GM12873 (cell line): ENCODE results near the gene TMEM95.

ENCODE experiments used
- TF ChIP-seq, protein P1 (sequence below): IDR thresholded peaks from 2 replicates; pipeline ENCODE4 v1.5.1; 2012; ENCODE audit warnings: low read depth, mild to moderate bottlenecking, moderate library complexity, low read length, control low read depth; ENCODE audit not compliant: insufficient read depth; ENCODE audit errors: missing control alignments

TMEM95 gene

DNA sequence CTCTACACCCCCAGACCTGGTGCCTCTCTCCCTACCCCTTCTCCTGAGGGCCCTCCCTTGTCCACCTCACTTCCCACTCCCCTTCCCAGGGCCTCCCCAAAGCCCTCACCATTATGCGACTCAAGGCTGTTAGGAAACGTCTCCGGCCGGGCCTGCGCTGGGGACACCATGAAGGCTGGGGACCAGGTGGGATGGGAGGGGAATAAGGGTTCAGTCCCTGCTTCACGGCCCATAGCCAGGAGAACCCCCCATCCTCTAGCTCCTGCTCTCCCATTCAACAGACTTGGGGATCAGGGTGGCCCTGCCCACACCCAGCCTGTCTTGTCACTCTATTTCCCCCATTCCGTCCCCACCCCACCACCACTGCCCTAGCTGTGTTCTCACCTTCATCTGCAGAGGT, 27.9 kb upstream of the TMEM95 start:
- TF ChIP-seq, protein P1, sequence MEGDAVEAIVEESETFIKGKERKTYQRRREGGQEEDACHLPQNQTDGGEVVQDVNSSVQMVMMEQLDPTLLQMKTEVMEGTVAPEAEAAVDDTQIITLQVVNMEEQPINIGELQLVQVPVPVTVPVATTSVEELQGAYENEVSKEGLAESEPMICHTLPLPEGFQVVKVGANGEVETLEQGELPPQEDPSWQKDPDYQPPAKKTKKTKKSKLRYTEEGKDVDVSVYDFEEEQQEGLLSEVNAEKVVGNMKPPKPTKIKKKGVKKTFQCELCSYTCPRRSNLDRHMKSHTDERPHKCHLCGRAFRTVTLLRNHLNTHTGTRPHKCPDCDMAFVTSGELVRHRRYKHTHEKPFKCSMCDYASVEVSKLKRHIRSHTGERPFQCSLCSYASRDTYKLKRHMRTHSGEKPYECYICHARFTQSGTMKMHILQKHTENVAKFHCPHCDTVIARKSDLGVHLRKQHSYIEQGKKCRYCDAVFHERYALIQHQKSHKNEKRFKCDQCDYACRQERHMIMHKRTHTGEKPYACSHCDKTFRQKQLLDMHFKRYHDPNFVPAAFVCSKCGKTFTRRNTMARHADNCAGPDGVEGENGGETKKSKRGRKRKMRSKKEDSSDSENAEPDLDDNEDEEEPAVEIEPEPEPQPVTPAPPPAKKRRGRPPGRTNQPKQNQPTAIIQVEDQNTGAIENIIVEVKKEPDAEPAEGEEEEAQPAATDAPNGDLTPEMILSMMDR, result no peak

DNA sequence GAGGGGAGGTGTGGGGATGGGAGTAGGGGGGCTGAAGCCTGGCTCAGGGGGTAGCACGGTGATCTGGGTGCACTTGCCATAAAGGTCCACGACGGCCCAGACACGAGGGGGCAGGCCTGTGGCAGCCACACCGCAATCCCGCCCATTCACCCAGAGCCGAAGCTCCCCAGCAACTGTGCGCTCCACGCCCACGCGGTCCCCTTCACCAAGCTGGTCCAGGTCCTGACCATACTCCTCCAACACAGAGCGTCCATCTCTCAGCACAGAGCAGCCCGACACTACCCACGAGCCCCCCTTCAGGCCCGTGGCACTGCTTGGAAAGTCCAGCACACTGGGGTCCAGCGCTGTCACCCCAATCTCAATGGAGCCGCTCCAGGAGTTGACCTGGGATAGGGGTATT, 27.5 kb upstream of the TMEM95 start:
- TF ChIP-seq, protein P1, result no peak

DNA sequence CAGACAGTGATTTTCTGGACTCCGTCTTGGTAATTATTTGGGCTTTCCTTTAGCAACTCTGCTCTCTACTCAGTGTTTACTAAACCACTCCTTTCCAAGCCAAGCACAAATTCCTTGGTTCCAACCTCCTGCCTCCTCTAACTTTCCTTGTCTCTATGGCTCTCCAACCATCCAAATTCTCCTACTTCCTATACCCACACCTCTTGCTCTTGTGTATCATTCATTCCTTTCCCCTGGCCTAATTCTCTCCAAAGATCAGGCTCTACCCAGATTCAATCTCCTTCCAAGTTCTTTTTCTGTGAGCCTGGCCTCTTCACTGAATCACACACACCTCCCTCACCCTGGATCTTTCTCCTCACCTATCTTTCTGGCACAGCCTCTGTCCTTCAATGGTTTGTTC, 26.9 kb upstream of the TMEM95 start:
- TF ChIP-seq, protein P1, result no peak

DNA sequence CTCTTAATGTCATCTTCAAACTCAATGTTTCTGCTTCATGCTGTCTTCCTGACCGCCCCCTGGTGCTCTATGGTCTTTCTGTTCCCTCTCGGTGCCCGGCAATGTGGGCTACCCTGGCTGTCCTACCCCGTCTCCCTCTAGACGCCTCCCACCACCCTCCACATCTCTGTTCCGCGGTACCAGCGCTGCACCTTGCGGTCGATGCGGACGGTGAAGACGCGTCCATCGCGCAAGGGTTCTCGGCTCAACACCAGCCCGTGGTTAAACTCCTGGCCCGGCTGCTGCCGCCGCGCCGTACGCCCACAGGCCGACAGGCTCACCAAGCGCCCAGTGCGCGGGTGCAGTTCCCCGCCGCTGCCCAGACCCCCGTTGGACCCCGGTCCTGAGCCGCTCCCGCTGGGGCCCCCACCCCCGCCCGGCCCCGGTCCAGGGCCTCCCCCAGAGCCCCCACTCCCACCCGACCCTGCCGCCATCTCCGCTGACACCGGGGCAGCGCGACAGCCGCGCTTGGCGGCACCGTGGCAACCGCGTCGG, 26.0 kb upstream of the TMEM95 start, which contains the start of gene NEURL4:
Gene NEURL4, minus strand, starts transcription at position 496 of the 534 bp plus-strand sequence. Its CDS starts 23 bp downstream, at position 473.
- TF ChIP-seq, protein P1, result no peak

DNA sequence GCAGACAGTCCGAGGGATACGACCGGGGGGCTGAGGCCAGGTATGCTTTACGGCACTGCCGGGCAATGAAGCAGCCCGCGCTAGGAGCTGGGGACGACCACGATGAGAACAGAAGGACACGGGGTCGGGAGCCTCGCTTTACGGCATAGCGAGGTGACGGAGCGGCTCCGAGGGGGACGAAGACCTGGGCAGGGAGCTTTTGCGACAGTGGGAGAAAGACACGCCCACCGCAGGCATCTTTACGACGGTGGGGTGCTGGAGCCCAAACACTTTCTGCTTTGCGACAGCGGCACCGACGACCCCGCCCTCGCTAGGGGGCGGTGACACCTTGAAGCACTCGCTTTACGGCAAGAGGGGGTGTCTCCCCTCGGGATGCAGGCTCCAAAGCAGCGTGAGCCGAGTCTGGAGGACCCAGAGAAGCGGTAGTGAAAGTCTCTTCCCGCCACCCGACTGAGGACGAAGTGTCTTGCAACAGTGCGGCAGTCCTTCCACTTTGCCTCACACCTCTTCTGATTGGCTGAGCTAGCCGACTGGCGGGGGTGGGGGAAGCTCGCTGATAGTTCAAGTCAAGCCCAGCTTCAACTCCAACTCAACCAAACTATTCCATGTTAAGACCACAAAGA, 25.5 kb upstream of the TMEM95 start:
- TF ChIP-seq, protein P1, result no peak

DNA sequence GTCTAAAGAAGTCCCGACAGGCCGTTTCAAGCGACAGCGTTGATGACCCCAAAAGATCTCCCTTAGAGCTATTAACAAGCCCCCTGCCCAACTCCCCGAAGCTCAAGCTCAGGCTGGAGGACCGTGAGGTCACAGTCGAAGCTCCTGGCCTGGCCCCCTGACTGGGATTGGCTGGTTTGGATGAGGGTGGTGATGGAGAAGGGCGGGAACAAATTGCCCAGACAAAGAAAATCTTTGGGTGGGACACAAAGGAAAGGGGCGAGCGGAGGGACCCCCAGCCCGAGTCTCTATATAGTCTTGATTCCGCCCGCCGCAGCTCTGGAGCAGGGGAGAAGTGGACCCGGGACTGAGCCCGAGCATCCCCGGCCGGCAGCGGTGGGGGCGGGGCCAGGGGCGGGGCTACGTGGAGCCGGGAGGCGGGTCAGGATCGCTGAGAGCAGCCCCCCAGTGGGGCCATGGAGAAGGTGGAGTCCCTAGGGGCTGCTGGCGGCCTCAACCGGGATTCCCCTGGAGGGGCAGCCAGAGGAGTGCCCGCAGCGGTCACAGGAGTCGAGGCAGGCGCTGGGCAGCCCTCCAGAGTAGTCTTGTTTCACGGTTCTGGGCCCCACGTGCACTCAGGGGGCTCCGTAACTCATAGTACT, 24.8 kb upstream of the TMEM95 start:
- TF ChIP-seq, protein P1, result no peak

DNA sequence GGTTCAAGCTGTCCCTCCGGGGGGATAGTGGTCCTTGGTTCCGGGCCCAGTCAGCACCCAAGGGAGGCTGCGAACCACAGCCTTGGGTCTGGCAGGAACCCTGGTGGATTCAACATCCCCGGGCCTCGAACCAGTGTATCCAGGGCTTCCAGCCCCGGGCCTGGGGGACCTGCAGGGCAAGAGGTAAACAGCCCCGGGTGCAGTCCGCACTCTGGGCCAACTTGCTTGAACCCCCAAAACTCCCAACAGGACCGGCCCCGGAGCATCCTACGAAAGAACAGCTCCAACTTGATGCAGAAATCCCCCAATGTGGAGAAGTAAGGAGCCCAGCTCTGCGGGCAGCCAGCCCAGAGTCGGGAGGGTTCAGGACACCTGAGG, 24.3 kb upstream of the TMEM95 start:
- TF ChIP-seq, protein P1, result no peak
